Stimulated activated CD4-positive, alpha-beta T cell treated with anti-CD3 and anti-CD28 coated beads, Interleukin-4, amount 100 ng/mL, for 24 hours (primary cell): ENCODE data around the gene ADAMTS4.

Experiments
- DNase-seq: peaks from one replicate; pipeline ENCODE4 v3.0.0-alpha.2; 2020

Gene ADAMTS4

GRCh38 chr1:161193561-161194235 is 5.2 kb downstream of the ADAMTS4 start:
- DNase-seq, result no peak

- DNase-seq, result peak; percentile 75
Measured at GRCh38 chr1:161192476-161193465, 6.1 kb downstream of the ADAMTS4 start.

DNA sequence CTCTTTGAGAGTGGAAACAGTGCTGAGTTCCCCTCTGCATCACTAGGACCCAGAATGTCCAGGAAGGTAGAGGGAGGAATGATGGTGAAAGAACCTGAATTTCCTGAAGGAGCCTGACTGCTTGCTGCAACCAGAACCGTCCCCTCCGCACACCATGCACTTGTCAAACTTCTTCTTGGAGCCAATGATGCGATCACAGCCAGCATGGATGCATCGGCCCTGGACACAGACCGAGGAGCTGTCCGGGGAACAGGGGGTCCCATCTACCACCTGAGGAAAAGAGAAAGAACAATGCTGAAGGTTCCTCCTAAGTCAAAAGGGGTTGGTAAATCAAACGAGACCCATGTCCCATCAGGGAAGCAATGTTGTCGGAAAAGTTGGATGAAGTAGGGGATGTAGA is 6.9 kb downstream of the ADAMTS4 start:
- DNase-seq, result no peak

GRCh38 chr1:161190962-161191521 is 7.8 kb downstream of the ADAMTS4 start:
- DNase-seq, result no peak

GRCh38 chr1:161189036-161189435 is 9.8 kb downstream of the ADAMTS4 start:
- no peak for DNase-seq

DNA sequence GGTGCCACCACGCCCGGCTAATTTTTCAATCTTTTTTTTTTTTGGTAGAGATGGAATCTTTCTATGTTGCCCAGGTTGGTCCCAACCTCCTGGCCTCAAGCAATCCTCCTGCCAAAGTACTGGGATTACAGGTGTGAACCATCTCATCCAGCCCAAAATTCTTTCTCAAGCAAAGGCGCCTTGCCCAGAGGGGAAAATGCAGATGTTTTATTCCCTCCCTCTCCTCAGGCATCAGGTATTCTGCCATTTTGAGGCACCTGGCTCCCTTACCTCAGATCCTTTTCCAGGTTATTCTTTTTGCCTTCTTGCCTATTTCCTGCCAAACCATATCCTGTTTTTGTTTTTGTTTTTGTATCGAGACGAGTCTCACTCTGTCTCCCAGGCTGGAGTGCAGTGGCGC is 10.5 kb downstream of the ADAMTS4 start:
- no peak for DNase-seq

DNA sequence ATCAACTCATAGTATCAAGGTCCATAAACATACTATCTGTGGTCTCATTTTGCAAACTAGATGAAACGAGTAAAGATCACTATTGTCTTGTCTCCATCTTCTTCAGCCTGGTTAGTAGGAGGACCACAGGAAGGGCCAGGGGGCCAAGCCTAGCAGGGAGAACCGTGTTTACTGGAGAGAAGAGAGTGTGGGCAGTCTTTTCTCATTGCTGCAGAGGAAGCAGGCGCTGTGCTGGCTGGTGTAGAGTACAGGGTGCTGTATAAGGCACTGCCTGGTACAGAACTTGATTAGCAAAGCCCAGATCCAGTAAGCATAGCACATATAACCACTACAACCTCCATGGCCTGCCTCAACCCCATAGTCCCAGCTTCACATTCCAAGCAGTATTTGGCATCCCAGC is 11.5 kb downstream of the ADAMTS4 start:
- no peak for DNase-seq

- DNase-seq, result no peak
Measured at GRCh38 chr1:161185732-161186311, 13.0 kb downstream of the ADAMTS4 start.

GRCh38 chr1:161185282-161185682 is 13.6 kb downstream of the ADAMTS4 start:
- peak; percentile 75 for DNase-seq

DNA sequence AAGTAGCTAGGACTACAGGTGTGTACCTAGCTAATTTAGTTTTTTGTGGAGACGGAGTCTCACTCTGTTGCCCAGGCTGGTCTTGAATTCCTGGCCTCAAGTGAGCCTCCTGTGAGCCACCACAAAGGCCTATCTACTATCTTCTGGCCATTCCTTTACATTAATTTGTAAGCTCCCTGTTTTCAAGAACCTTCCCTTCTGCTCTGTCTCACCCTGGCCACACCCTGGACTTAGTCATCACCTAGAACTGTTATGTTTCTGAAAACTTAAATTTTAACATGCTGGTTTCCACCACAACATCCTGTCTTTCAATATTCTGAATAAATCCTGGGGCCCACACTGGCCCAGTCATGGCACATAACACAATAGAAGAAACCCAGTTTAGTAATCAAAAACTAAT is 16.6 kb downstream of the ADAMTS4 start:
- peak; percentile 76 for DNase-seq

GRCh38 chr1:161180639-161181038 is 18.2 kb downstream of the ADAMTS4 start:
- no peak for DNase-seq

DNA sequence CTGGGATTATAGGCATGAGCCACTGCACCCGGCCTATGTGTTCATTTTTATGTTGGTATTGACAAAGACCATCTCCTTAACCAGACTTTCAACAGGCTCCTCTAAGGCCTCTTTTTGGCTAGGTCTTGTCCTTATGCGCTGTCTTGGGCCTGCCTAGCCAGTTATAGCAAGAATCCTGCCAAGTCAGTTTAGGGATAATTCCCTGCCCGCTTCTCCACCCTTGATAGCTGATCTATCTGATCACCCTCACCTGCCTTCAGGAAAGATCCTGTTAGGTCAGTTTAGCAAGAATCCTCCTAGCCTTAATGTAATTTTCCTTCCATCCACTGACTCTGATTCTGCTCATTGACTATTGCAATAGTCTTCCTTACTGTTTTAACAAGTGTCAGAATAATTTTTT is 19.2 kb downstream of the ADAMTS4 start:
- DNase-seq, result no peak

GRCh38 chr1:161177936-161178244 is 21.0 kb downstream of the ADAMTS4 start:
- no peak for DNase-seq

GRCh38 chr1:161177112-161177935 is 21.5 kb downstream of the ADAMTS4 start, which contains the start of gene B4GALT3:
B4GALT3 (minus strand) TSS chr1:161177507; CDS start chr1:161176060, 1,447 bp downstream.
- DNase-seq, result peak; percentile 95

DNA sequence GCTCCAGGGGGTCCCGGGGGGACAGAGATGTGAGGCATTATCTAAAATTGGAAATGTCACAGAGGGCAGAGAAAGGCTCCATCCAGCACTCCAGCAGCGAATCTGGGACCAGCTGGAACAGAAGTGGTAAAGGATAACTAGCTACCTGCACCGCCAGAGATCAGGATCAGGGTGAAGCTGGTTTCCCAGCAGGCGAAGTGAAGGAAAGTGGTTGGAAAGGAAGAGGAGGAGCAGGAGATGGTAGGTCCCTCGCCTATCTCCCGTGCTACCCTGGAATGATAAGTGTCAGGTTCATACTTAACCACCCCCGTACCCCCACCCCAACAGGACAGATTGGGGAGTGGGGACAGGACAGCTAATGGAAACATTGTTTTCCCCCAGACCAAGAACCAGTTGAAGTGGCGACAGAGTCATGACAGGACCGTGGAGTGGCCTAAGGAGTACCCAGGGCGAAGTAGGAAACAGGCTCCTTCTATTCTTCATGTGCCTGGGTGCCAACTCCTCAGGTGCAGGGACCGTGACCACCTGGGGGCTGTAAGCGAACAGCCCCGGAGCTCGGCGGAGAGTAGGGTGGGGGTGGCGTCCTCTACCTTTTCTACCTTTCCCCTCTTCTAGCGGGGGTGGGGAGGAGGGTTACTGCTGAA is 22.3 kb downstream of the ADAMTS4 start:
- DNase-seq, result no peak

DNA sequence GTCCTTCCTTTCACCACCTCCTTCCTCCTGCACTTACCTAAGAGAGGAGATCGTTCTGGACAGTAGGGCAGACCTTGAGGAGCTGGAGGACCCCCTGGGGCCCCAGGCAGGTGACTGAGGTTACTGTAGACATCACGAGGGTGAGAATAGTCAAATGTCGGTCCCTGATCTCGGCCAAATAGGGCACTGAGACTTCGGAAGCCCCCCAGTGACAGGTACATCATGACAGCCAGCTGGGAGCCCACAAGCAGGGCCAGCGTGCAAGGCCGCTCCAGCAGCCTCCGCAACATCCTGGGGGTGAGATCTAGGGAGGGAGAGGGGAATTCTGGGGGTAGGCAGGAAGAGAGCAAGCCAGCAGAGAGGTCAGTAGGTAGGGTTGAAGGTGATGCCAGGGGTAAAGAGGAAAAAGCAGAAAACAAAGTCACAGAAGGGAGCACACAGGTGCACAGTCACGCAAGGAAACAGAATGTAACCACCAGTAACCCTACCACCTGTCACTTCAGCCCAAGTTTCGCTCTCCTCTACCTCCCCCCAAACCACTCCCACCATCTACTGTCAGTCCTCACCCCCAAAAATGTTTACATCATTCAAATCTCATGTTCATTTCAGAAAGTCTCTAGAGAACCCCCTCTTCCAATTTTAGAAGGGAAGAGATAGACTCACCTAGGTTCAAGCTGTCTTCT is 22.9 kb downstream of the ADAMTS4 start:
- no peak for DNase-seq

GRCh38 chr1:161174911-161175310 is 23.9 kb downstream of the ADAMTS4 start:
- DNase-seq, result no peak

GRCh38 chr1:161173711-161174110 is 25.1 kb downstream of the ADAMTS4 start:
- DNase-seq, result no peak

GRCh38 chr1:161172776-161173376 is 26.0 kb downstream of the ADAMTS4 start:
- DNase-seq, result no peak

- DNase-seq, result no peak
Measured at GRCh38 chr1:161172349-161172748, 26.5 kb downstream of the ADAMTS4 start.

DNA sequence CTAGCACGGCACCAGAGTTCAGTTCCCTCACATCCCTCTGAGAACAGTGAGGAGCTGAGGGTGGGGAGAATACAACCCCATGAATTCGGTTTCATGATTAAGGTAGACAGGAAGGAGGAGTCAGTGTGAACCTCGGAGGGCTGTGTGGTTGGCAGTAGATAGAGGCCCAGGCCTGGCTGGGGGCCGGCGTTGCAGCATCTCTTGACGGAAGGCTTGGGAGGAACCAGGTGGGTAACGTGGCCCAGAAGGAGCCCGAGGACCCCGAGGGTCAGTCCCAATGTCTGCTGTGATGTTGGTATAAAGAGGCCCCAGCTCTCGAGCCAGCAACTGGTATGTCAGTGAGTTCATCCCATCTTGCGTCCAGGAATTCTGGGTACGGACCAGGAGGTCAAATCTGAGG is 27.2 kb downstream of the ADAMTS4 start:
- DNase-seq, result no peak
